H54 (cell line): Measurements from ENCODE around the gene PSKH1.
"Not testable (repeated sequence)": the region's sequence is repeated elsewhere in the genome, so short reads cannot be mapped to it uniquely, and the experiment has no call there.

Experiments
- DNase-seq: peaks from one replicate; pipeline ENCODE4 v3.0.0; 2011; ENCODE audit warnings: low spot score, mixed read lengths; ENCODE audit not compliant: insufficient read length
- FAIRE-seq: peaks from 3 replicates; lab custom pipeline; 2011; peaks lifted over from hg19 to GRCh38; lab: Jason Lieb, UNC
- POLR2A ChIP-seq: IDR thresholded peaks from 2 replicates; pipeline ENCODE4 v1.6.1; 2011; ENCODE audit warnings: low read depth, mild to moderate bottlenecking, low read length

Gene PSKH1

GRCh38 chr16:67858500-67858899, 34.6 kb upstream of the PSKH1 start:
- DNase-seq, result no peak
- TF ChIP-seq POLR2A, result no peak
- no peak for FAIRE-seq

- no peak for DNase-seq
- TF ChIP-seq POLR2A, result no peak
- no peak for FAIRE-seq
These were observed 32.3 kb upstream of the PSKH1 start for GRCh38 chr16:67860589-67861398.

GRCh38 chr16:67861877-67862276, 31.2 kb upstream of the PSKH1 start:
- FAIRE-seq (no peak), DNase-seq (no peak)
- TF ChIP-seq POLR2A, result no peak

GRCh38 chr16:67862623-67863583, 30.2 kb upstream of the PSKH1 start:
- peak; percentile 49 for DNase-seq
- TF ChIP-seq POLR2A, result no peak
- peak; percentile 58 for FAIRE-seq

- FAIRE-seq, DNase-seq: not testable (repeated sequence)
These were observed 29.0 kb upstream of the PSKH1 start for GRCh38 chr16:67864044-67864443.

GRCh38 chr16:67864594-67864993, 28.5 kb upstream of the PSKH1 start:
- no peak for DNase-seq
- FAIRE-seq, result no peak
- TF ChIP-seq POLR2A, result no peak

- TF ChIP-seq POLR2A, result no peak
- no peak for DNase-seq
These were observed 27.7 kb upstream of the PSKH1 start for GRCh38 chr16:67865318-67865717.

GRCh38 chr16:67868290-67868689, 24.8 kb upstream of the PSKH1 start:
- DNase-seq (no peak), FAIRE-seq (no peak)
- no peak for TF ChIP-seq POLR2A

More at GRCh38 chr16:67865318-67865717, 27.7 kb upstream of the PSKH1 start:
- FAIRE-seq, result no peak

- FAIRE-seq, result no peak
- no peak for DNase-seq
- TF ChIP-seq POLR2A, result no peak
These were observed 23.4 kb upstream of the PSKH1 start for GRCh38 chr16:67869653-67870052.

- FAIRE-seq (no peak), DNase-seq (no peak)
- TF ChIP-seq POLR2A, result no peak
These were observed 21.8 kb upstream of the PSKH1 start for GRCh38 chr16:67871256-67871655.

GRCh38 chr16:67872131-67872630, 20.9 kb upstream of the PSKH1 start:
- FAIRE-seq (no peak), DNase-seq (no peak)
- TF ChIP-seq POLR2A, result no peak

- DNase-seq (peak; percentile 68), FAIRE-seq (no peak)
- TF ChIP-seq POLR2A, result peak; percentile 68
These were observed 20.2 kb upstream of the PSKH1 start, which contains the start of gene EDC4 for GRCh38 chr16:67872631-67873434. EDC4 (plus strand) TSS chr16:67873052; CDS start chr16:67873262, 210 bp downstream.
